K562 (cell line): ENCODE data around the gene NPFFR1. TPM values are rescaled to one million over a fixed set of nuclear protein-coding genes. Genes with fewer than 3 reads are reported as not detected.

Experiments
- BMI1 ChIP-seq: fragments of 150-350 bp; IDR thresholded peaks from 2 replicates; pipeline ENCODE4 v1.6.1; 2014; ENCODE audit warnings: low read length
- ERF ChIP-seq: fragments of 450-650 bp; formaldehyde crosslinking; IDR thresholded peaks from 2 replicates; pipeline ENCODE4 v1.4.0; 2020; ENCODE audit warnings: mild to moderate bottlenecking, mixed read lengths
- HDAC2 ChIP-seq: fragments of 450-650 bp; IDR thresholded peaks from 2 replicates; pipeline ENCODE4 v1.6.1; 2016; ENCODE audit warnings: mild to moderate bottlenecking
- LCOR ChIP-seq: sonication (generic); formaldehyde crosslinking; IDR thresholded peaks from 2 replicates; pipeline ENCODE4 v1.8.0; 2022; ENCODE audit warnings: mild to moderate bottlenecking, missing genetic modification reagents
- NR2C1 ChIP-seq, 2 experiments: fragments of 450-650 bp; IDR thresholded peaks; 2 replicates each; pipeline ENCODE4 v1.6.1; 2017; ENCODE audit warnings: mild to moderate bottlenecking in 2 of 2, antibody characterized with exemption in 1 of 2, inconsistent platforms in 1 of 2, missing compliant biosample characterization in 1 of 2, missing genetic modification characterization in 1 of 2
- NR2F6 ChIP-seq: fragments of 450-650 bp; formaldehyde crosslinking; IDR thresholded peaks from 2 replicates; pipeline ENCODE4 v1.4.0; 2020; ENCODE audit warnings: mild to moderate bottlenecking
- PHTF2 ChIP-seq: fragments of 250-450 bp; sonication (Bioruptor Pico); IDR thresholded peaks from 2 replicates; pipeline ENCODE4 v1.5.0; 2021; ENCODE audit warnings: mild to moderate bottlenecking
- POLR2A ChIP-seq: fragments of 450-650 bp; conservative IDR thresholded peaks from 2 replicates; pipeline ENCODE4 v1.6.1; 2016
- RNF2 ChIP-seq: sonication (generic); IDR thresholded peaks from 2 replicates; pipeline ENCODE4 v1.6.1; 2016
- STAG1 ChIP-seq: sonication (generic); formaldehyde crosslinking; IDR thresholded peaks from 2 replicates; pipeline ENCODE4 v1.5.0; 2020; ENCODE audit warnings: missing genetic modification reagents, borderline replicate concordance
- TEAD4 ChIP-seq, 2 experiments: sonication (generic) in 1 of 2; formaldehyde crosslinking in 1 of 2; IDR thresholded peaks; 2 replicates each; pipeline versions ENCODE4 v1.6.1 to v1.8.0; 2012 to 2022; ENCODE audit warnings: borderline replicate concordance in 1 of 2, inconsistent platforms in 1 of 2, low read length in 1 of 2, mild to moderate bottlenecking in 1 of 2, missing genetic modification reagents in 1 of 2
- TOE1 ChIP-seq, 2 experiments: fragments of 450-650 bp in 1 of 2; sonication (generic) in 1 of 2; formaldehyde crosslinking in 1 of 2; IDR thresholded peaks; 2 replicates each; pipeline versions ENCODE4 v1.7.1 to v1.8.0; 2016 to 2022; ENCODE audit warnings: borderline replicate concordance in 2 of 2, mild to moderate bottlenecking in 2 of 2, antibody characterized with exemption in 1 of 2, inconsistent platforms in 1 of 2, low read depth in 1 of 2, missing genetic modification reagents in 1 of 2, moderate library complexity in 1 of 2
- ZNF175 ChIP-seq: fragments of 200-800 bp; sonication (Bioruptor generic); IDR thresholded peaks from 2 replicates; pipeline ENCODE4 v1.6.1; 2016; ENCODE audit warnings: low read depth, mild to moderate bottlenecking, missing genetic modification characterization, missing compliant biosample characterization
- ZNF197 ChIP-seq: fragments of 200-800 bp; sonication (Bioruptor generic); IDR thresholded peaks from 2 replicates; pipeline ENCODE4 v1.6.1; 2016; ENCODE audit warnings: low read depth, missing genetic modification characterization, missing compliant biosample characterization
- ZNF24 ChIP-seq: fragments of 450-650 bp; IDR thresholded peaks from 2 replicates; pipeline ENCODE4 v1.6.1; 2016
- ZNF75A ChIP-seq: fragments of 450-650 bp; formaldehyde crosslinking; IDR thresholded peaks from 2 replicates; pipeline ENCODE4 v1.4.0; 2020; ENCODE audit warnings: mild to moderate bottlenecking
- polyA plus RNA-seq, 8 experiments: library from polyadenylated mRNA; depleted of rRNA in 4 of 8; stranded (reverse) in 5 of 8; unstranded in 3 of 8; fragments of >200 nt; fragmentation: Nextera tagmentation in 2 of 8; fragmentation: Illumina TruSeq in 1 of 8; extraction: Ambion mirVana in 2 of 8; extraction: Trizol in 1 of 8; gene quantifications; 2 replicates each; pipeline versions ENCODE4 v1.2.1 to v1.2.3, GENCODE V29; 2011 to 2014; ENCODE audit warnings: inconsistent platforms in 1 of 8, missing spikeins in 1 of 8
- total RNA-seq, 7 experiments: library from RNA; depleted of rRNA in 6 of 7; stranded (reverse); fragments of >200 nt in 6 of 7; fragmentation: Illumina TruSeq in 2 of 7; extraction: Trizol in 2 of 7; gene quantifications; 2 replicates each; pipeline versions ENCODE4 v1.2.1 to v1.2.3, GENCODE V29; 2011 to 2021; ENCODE audit warnings: low replicate concordance in 1 of 7
- TF ChIP-seq, protein P1 (sequence below): fragments of 450-650 bp; IDR thresholded peaks from 2 replicates; pipeline ENCODE4 v1.7.0; 2016; ENCODE audit warnings: borderline replicate concordance
- TF ChIP-seq, protein P2 (sequence below): sonication (generic); formaldehyde crosslinking; IDR thresholded peaks from 2 replicates; pipeline ENCODE4 v1.8.1; 2023; ENCODE audit warnings: mild to moderate bottlenecking, missing genetic modification reagents
- TF ChIP-seq, protein P3 (sequence below), 2 experiments: IDR thresholded peaks; 2 replicates each; pipeline ENCODE4 v1.6.1; 2011; ENCODE audit warnings: borderline replicate concordance in 1 of 2, control low read depth in 1 of 2, low read depth in 1 of 2, low read length in 1 of 2, mild to moderate bottlenecking in 1 of 2, mixed read lengths in 1 of 2, moderate library complexity in 1 of 2; ENCODE audit not compliant: insufficient read depth in 1 of 2, insufficient read length in 1 of 2, poor library complexity in 1 of 2, severe bottlenecking in 1 of 2; ENCODE audit errors: extremely low read depth in 1 of 2
- TF ChIP-seq, protein P4 (sequence below), 2 experiments: fragments of 450-650 bp; conservative IDR thresholded peaks; 2 replicates each; pipeline ENCODE4 v1.6.1; 2017; ENCODE audit warnings: mild to moderate bottlenecking in 2 of 2, moderate library complexity in 2 of 2

Gene NPFFR1
- total and polyA plus RNA-seq, 9 of the 15 experiments (the other 6 are each of a cell fraction or from before 2014, with no cell fraction given), result under 0.01 TPM; not detected in 8

DNA sequence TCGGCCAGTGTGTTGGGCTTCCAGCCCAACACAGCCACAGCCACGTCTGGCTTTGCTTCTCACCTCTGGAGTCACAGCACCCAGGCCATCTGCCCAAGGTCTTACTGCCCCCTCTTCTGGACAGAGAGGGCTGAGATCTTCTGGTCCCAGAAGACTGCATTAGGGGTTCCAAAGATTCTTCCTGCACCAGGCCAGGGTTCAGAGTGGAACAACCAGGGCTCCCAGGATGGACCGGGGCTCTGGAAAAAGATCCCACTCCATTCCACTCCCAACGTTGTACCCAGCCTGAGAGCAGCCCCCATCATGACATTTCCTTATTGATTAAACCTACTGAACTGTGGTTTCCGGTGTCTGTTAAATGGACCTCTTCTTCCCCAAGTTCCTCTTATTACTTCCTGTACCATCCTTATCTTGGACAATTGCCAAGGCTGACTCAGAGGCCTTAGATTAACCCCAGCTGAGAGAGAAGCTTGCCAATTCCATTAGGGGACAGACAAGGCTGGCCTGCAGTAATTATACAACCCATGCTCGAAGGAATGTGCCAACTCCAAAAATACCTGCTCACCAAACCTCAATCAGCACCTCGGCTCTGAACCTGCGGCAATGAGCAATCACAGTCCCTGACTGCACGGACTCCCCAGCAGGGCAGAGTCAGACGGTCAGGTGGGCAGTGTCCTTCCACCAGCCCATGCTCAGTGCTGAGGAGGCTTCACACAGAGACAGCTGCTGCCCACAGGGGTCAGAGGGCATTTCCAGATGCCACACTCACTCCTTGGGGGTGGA lies 47.9 kb upstream of the NPFFR1 start (continued):
- TF ChIP-seq HDAC2 (peak; percentile 65; the same call in 1 of the 2 replicates), TEAD4 (IDR thresholded peaks at IDR 0.05; ENCODE audit: low read length) (peak; percentile 25; the same call in 1 of the 2 replicates), TEAD4 (CRISPR knock-in tag; IDR thresholded peaks at IDR 0.05; ENCODE audit: borderline replicate concordance) (0 out of 2 replicates have a peak, but pooled peaks have one; percentile 20), NR2C1 (IDR thresholded peaks at IDR 0.05) (peak; percentile 94), NR2C1 (tag; IDR thresholded peaks at IDR 0.05) (peak; percentile 95), STAG1 (CRISPR knock-in tag) (no peak), TOE1 (IDR thresholded peaks at IDR 0.05; ENCODE audit: borderline replicate concordance) (no peak), TOE1 (CRISPR knock-in tag; IDR thresholded peaks at IDR 0.05; ENCODE audit: borderline replicate concordance, low read depth) (0 out of 2 replicates have a peak, but pooled peaks have one; percentile 62), RNF2 (0 out of 2 replicates have a peak, but pooled peaks have one; percentile 54), ZNF175 (CRISPR knock-in tag) (0 out of 2 replicates have a peak, but pooled peaks have one; percentile 31), BMI1 (no peak), POLR2A (no peak), LCOR (peak; percentile 23; the same call in 1 of the 2 replicates), ERF (0 out of 2 replicates have a peak, but pooled peaks have one; percentile 53), ZNF75A (no peak), ZNF197 (CRISPR knock-in tag) (0 out of 2 replicates have a peak, but pooled peaks have one; percentile 34), PHTF2 (no peak), NR2F6 (no peak), ZNF24 (peak; percentile 8; the same call in 1 of the 2 replicates)
- TF ChIP-seq, protein P1, sequence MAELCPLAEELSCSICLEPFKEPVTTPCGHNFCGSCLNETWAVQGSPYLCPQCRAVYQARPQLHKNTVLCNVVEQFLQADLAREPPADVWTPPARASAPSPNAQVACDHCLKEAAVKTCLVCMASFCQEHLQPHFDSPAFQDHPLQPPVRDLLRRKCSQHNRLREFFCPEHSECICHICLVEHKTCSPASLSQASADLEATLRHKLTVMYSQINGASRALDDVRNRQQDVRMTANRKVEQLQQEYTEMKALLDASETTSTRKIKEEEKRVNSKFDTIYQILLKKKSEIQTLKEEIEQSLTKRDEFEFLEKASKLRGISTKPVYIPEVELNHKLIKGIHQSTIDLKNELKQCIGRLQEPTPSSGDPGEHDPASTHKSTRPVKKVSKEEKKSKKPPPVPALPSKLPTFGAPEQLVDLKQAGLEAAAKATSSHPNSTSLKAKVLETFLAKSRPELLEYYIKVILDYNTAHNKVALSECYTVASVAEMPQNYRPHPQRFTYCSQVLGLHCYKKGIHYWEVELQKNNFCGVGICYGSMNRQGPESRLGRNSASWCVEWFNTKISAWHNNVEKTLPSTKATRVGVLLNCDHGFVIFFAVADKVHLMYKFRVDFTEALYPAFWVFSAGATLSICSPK, result peak; percentile 37; the same call in 1 of the 2 replicates
- TF ChIP-seq, protein P2, sequence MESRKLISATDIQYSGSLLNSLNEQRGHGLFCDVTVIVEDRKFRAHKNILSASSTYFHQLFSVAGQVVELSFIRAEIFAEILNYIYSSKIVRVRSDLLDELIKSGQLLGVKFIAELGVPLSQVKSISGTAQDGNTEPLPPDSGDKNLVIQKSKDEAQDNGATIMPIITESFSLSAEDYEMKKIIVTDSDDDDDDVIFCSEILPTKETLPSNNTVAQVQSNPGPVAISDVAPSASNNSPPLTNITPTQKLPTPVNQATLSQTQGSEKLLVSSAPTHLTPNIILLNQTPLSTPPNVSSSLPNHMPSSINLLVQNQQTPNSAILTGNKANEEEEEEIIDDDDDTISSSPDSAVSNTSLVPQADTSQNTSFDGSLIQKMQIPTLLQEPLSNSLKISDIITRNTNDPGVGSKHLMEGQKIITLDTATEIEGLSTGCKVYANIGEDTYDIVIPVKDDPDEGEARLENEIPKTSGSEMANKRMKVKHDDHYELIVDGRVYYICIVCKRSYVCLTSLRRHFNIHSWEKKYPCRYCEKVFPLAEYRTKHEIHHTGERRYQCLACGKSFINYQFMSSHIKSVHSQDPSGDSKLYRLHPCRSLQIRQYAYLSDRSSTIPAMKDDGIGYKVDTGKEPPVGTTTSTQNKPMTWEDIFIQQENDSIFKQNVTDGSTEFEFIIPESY (CRISPR knock-in tag), result no peak
- TF ChIP-seq, protein P3, sequence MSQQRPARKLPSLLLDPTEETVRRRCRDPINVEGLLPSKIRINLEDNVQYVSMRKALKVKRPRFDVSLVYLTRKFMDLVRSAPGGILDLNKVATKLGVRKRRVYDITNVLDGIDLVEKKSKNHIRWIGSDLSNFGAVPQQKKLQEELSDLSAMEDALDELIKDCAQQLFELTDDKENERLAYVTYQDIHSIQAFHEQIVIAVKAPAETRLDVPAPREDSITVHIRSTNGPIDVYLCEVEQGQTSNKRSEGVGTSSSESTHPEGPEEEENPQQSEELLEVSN (IDR thresholded peaks at IDR 0.05; ENCODE audit: borderline replicate concordance in 1 of 2, extremely low read depth in 1 of 2, insufficient read depth in 1 of 2, insufficient read length in 1 of 2, low read depth in 1 of 2, low read length in 1 of 2, poor library complexity in 1 of 2, severe bottlenecking in 1 of 2), result peak in 1 of 2 experiments; percentile 16
- TF ChIP-seq, protein P4, sequence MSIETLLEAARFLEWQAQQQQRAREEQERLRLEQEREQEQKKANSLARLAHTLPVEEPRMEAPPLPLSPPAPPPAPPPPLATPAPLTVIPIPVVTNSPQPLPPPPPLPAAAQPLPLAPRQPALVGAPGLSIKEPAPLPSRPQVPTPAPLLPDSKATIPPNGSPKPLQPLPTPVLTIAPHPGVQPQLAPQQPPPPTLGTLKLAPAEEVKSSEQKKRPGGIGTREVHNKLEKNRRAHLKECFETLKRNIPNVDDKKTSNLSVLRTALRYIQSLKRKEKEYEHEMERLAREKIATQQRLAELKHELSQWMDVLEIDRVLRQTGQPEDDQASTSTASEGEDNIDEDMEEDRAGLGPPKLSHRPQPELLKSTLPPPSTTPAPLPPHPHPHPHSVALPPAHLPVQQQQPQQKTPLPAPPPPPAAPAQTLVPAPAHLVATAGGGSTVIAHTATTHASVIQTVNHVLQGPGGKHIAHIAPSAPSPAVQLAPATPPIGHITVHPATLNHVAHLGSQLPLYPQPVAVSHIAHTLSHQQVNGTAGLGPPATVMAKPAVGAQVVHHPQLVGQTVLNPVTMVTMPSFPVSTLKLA (conservative IDR thresholded peaks at IDR 0.05), result peak in 1 of 2 experiments; percentile 49; a peak in 1 of 4 replicates
